A549 (cell line): ENCODE data around the gene AUTS2. TPM values are rescaled to one million over a fixed set of nuclear protein-coding genes. Genes with fewer than 3 reads are reported as not detected.

Experiments used
- ATAC-seq, 2 experiments: fragments of 200-7000 bp in 1 of 2; fragments of >200 bp in 1 of 2; cut with Nextera tagmentation in 1 of 2; cut with Tn5 transposase in 1 of 2; 3 replicates each; pipeline versions ENCODE4 v1.8.0 to v1.9.1; 2018 to 2020; ENCODE audit warnings: mild to moderate bottlenecking in 1 of 2, moderate library complexity in 1 of 2
- CTCF ChIA-PET: fragments of 300-600 bp; sonication (Branson Sonifier 250); formaldehyde crosslinking; extraction: SDS; loops from one replicate; lab custom pipeline; 2021; ENCODE audit warnings: antibody characterized with exemption, inconsistent platforms; lab: Yijun Ruan, JAX
- POLR2A ChIA-PET: fragments of 350-600 bp; formaldehyde crosslinking; extraction: SDS; loops from one replicate; lab custom pipeline; 2021; ENCODE audit warnings: antibody characterized with exemption, inconsistent platforms; lab: Yijun Ruan, JAX
- DNase-seq, 2 experiments: peaks; one replicate each; pipeline versions ENCODE4 v3.0.0 to v3.0.0-alpha.2; 2011 to 2016; ENCODE audit warnings: low read depth in 1 of 2, low spot score in 1 of 2
- FAIRE-seq: peaks from 2 replicates; lab custom pipeline; 2011; peaks lifted over from hg19 to GRCh38; lab: Jason Lieb, UNC
- H3K27ac ChIP-seq, 2 experiments: fragments of >200 bp; sonication (Bioruptor Twin); formaldehyde crosslinking; 3 replicates each; pipeline ENCODE4 v1.5.1; 2016 to 2017
- H3K4me1 ChIP-seq: fragments of >200 bp; sonication (Bioruptor Twin); formaldehyde crosslinking; 3 replicates; pipeline ENCODE4 v1.6.1; 2016
- H3K4me2 ChIP-seq: fragments of >200 bp; sonication (Bioruptor Twin); formaldehyde crosslinking; 3 replicates; pipeline ENCODE4 v1.6.1; 2016
- H3K4me3 ChIP-seq: fragments of >200 bp; sonication (Bioruptor Twin); formaldehyde crosslinking; 3 replicates; pipeline ENCODE4 v1.5.1; 2016
- H3K9me3 ChIP-seq: fragments of >200 bp; sonication (Bioruptor Twin); formaldehyde crosslinking; 3 replicates; pipeline ENCODE4 v1.6.1; 2016
- ATOH8 ChIP-seq: fragments of 250-450 bp; sonication (Bioruptor Pico); IDR thresholded peaks from 2 replicates; pipeline ENCODE4 v1.5.0; 2020; ENCODE audit warnings: low read depth, mild to moderate bottlenecking, moderate library complexity
- BHLHE40 ChIP-seq: IDR thresholded peaks from 2 replicates; pipeline ENCODE4 v1.6.1; 2012; ENCODE audit warnings: low read depth, low read length, inconsistent platforms
- CBX2 ChIP-seq: fragments of 200-600 bp; sonication (generic); IDR thresholded peaks from 2 replicates; pipeline ENCODE4 v1.6.1; 2016; ENCODE audit warnings: low read depth, mild to moderate bottlenecking, borderline replicate concordance
- CHD4 ChIP-seq: fragments of 200-600 bp; sonication (generic); IDR thresholded peaks from 2 replicates; pipeline ENCODE4 v1.6.1; 2016; ENCODE audit warnings: antibody characterized with exemption, mild to moderate bottlenecking, borderline replicate concordance
- HOXB5 ChIP-seq: fragments of 250-450 bp; sonication (Bioruptor Pico); IDR thresholded peaks from 2 replicates; pipeline ENCODE4 v1.5.0; 2020; ENCODE audit warnings: mild to moderate bottlenecking, moderate library complexity
- JUN ChIP-seq, 2 experiments: fragments of >200 bp; sonication (Bioruptor Twin); formaldehyde crosslinking; IDR thresholded peaks; 2 replicates in 1 of 2; 3 replicates in 1 of 2; pipeline ENCODE4 v1.6.1; 2016 to 2017
- KDM1A ChIP-seq: fragments of 200-600 bp; sonication (generic); IDR thresholded peaks from 2 replicates; pipeline ENCODE4 v1.6.1; 2016; ENCODE audit warnings: low read depth, mild to moderate bottlenecking
- MYC ChIP-seq: IDR thresholded peaks from 2 replicates; pipeline ENCODE4 v1.6.1; 2012; ENCODE audit warnings: mild to moderate bottlenecking, inconsistent platforms, low read length, improper control_type of control experiment, borderline replicate concordance
- NFE2L2 ChIP-seq: fragments of 150-350 bp; conservative IDR thresholded peaks from 2 replicates; pipeline ENCODE4 v1.6.1; 2014; ENCODE audit warnings: low read length
- POLR2A ChIP-seq: IDR thresholded peaks from 2 replicates; pipeline ENCODE4 v1.6.1; 2012; ENCODE audit warnings: mild to moderate bottlenecking, low read length
- POLR2AphosphoS2 ChIP-seq: conservative IDR thresholded peaks from 2 replicates; pipeline ENCODE4 v1.6.1; 2012; ENCODE audit warnings: low read length, improper control_type of control experiment, inconsistent platforms
- RARB ChIP-seq: fragments of 250-450 bp; sonication (Bioruptor Pico); IDR thresholded peaks from 2 replicates; pipeline ENCODE4 v1.8.0; 2021; ENCODE audit warnings: mild to moderate bottlenecking, moderate library complexity
- RFX5 ChIP-seq: fragments of 450-650 bp; IDR thresholded peaks from 2 replicates; pipeline ENCODE4 v1.7.1; 2014; ENCODE audit warnings: antibody characterized with exemption, mild to moderate bottlenecking, moderate library complexity
- RNF2 ChIP-seq: fragments of 200-600 bp; sonication (generic); IDR thresholded peaks from 2 replicates; pipeline ENCODE4 v1.6.1; 2016; ENCODE audit warnings: low read depth, mild to moderate bottlenecking, antibody characterized with exemption, moderate library complexity, borderline replicate concordance
- SREBF2 ChIP-seq: fragments of 450-650 bp; IDR thresholded peaks from 2 replicates; pipeline ENCODE4 v1.6.1; 2014; ENCODE audit warnings: mild to moderate bottlenecking, moderate library complexity
- TFCP2L1 ChIP-seq: fragments of 250-450 bp; sonication (Bioruptor Pico); IDR thresholded peaks from 2 replicates; pipeline ENCODE4 v1.5.0; 2021; ENCODE audit warnings: mild to moderate bottlenecking
- ZC3H11A ChIP-seq: fragments of 450-650 bp; IDR thresholded peaks from 2 replicates; pipeline ENCODE4 v1.6.1; 2014; ENCODE audit warnings: antibody characterized with exemption, mild to moderate bottlenecking
- WGBS: methylation state at CpG from one replicate; pipeline ENCODE4 v1.1.6; 2017; ENCODE audit errors: missing lambda C conversion rate; 5-methylcytosine and 5-hydroxymethylcytosine counted together
- polyA plus RNA-seq, 4 experiments: library from polyadenylated mRNA; depleted of rRNA in 3 of 4; stranded (reverse); fragments of >200 nt; fragmentation: RNase III in 1 of 4; extraction: RNeasy Plus Mini Kit Qiagen cat#74134 plus additional on column Dnase treatment in 1 of 4; gene quantifications; 2 replicates in 3 of 4; 3 replicates in 1 of 4; pipeline ENCODE4 v1.2.3, GENCODE V29; 2011 to 2017
- TF ChIP-seq, protein P1 (sequence below): IDR thresholded peaks from 2 replicates; pipeline ENCODE4 v1.6.1; 2012; ENCODE audit warnings: low read depth, borderline replicate concordance
- TF ChIP-seq, protein P2 (sequence below): fragments of >200 bp; sonication (Bioruptor Twin); formaldehyde crosslinking; IDR thresholded peaks from 3 replicates; pipeline ENCODE4 v1.5.1; 2016
- TF ChIP-seq, protein P3 (sequence below): fragments of 450-650 bp; IDR thresholded peaks from 2 replicates; pipeline ENCODE4 v1.6.1; 2014; ENCODE audit warnings: antibody characterized with exemption
- TF ChIP-seq, protein P4 (sequence below): fragments of 200-600 bp; sonication (generic); IDR thresholded peaks from 2 replicates; pipeline ENCODE4 v1.6.1; 2016; ENCODE audit warnings: antibody characterized with exemption, mild to moderate bottlenecking, moderate library complexity

AUTS2 gene
- polyA plus RNA-seq, 2 of the 4 experiments (the other 2 are of a cell fraction): 1.6 to 3.6 TPM

DNA sequence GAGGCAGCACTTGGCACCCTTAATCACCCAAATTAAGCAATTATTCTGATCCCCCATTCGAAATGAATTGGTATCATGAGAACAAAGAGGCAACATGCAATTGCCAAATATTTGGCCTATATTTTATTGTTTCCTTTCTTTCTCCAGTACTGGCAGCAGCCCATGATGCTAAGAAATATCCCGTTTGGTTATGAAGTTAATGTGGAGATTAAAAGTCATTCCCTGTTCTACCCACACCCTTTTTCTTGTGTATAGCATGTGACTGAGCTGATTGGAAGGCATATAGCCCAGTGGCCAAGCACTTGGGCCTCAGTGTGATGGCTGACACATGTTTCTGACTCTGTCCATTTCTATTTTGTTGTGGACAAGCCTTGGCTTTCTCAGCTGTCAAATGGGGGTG lies 841.4 kb downstream of the AUTS2 start:
- H3K4me3 ChIP-seq: no peak overlapping the region
- DNase-seq: no peak
- H3K9me3 ChIP-seq: no peaks in the 10 kb centered on the region
- FAIRE-seq: no peak
- POLR2A ChIA-PET: no interaction called here
- H3K4me2 ChIP-seq: no peak overlapping the region
- H3K27ac ChIP-seq: no peak overlapping the region
- TF ChIP-seq RNF2 (no peak), RARB (CRISPR knock-in tag) (no peak), BHLHE40 (no peak), CBX2 (no peak), CHD4 (no peak), KDM1A (no peak), NFE2L2 (no peak)
- TF ChIP-seq, protein P1, sequence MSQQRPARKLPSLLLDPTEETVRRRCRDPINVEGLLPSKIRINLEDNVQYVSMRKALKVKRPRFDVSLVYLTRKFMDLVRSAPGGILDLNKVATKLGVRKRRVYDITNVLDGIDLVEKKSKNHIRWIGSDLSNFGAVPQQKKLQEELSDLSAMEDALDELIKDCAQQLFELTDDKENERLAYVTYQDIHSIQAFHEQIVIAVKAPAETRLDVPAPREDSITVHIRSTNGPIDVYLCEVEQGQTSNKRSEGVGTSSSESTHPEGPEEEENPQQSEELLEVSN: no peak
- TF ChIP-seq, protein P2, sequence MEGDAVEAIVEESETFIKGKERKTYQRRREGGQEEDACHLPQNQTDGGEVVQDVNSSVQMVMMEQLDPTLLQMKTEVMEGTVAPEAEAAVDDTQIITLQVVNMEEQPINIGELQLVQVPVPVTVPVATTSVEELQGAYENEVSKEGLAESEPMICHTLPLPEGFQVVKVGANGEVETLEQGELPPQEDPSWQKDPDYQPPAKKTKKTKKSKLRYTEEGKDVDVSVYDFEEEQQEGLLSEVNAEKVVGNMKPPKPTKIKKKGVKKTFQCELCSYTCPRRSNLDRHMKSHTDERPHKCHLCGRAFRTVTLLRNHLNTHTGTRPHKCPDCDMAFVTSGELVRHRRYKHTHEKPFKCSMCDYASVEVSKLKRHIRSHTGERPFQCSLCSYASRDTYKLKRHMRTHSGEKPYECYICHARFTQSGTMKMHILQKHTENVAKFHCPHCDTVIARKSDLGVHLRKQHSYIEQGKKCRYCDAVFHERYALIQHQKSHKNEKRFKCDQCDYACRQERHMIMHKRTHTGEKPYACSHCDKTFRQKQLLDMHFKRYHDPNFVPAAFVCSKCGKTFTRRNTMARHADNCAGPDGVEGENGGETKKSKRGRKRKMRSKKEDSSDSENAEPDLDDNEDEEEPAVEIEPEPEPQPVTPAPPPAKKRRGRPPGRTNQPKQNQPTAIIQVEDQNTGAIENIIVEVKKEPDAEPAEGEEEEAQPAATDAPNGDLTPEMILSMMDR: no peak
- TF ChIP-seq, protein P3, sequence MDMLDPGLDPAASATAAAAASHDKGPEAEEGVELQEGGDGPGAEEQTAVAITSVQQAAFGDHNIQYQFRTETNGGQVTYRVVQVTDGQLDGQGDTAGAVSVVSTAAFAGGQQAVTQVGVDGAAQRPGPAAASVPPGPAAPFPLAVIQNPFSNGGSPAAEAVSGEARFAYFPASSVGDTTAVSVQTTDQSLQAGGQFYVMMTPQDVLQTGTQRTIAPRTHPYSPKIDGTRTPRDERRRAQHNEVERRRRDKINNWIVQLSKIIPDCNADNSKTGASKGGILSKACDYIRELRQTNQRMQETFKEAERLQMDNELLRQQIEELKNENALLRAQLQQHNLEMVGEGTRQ: no peak
- TF ChIP-seq, all 56 proteins: peak for 0
- 13% methylated on average over 2 of the region's 2 CpGs for WGBS
- no peak for ATAC-seq
- no peaks in the 10 kb centered on the region for H3K4me1 ChIP-seq
- CTCF ChIA-PET: no interaction called here

GRCh38 chr7:70446448-70447143 lies 848.3 kb downstream of the AUTS2 start:
- POLR2A ChIA-PET: no interaction called here
- Histone ChIP-seq H3K4me3 (no peak overlapping the region), H3K9me3 (no peaks in the 10 kb centered on the region), H3K4me2 (no peak overlapping the region), H3K4me1 (no peaks in the 10 kb centered on the region), H3K27ac (no peak overlapping the region)
- CTCF ChIA-PET: no interaction called here
- ATAC-seq: no peak
- 57% methylated on average over 10 of the region's 13 CpGs for WGBS
- TF ChIP-seq NFE2L2: no peak
- TF ChIP-seq MYC: no peak
- TF ChIP-seq RFX5: no peak
- no peak for TF ChIP-seq SREBF2
- DNase-seq: no peak
- no peak for FAIRE-seq

GRCh38 chr7:70448312-70448906 lies 850.1 kb downstream of the AUTS2 start:
- TF ChIP-seq POLR2AphosphoS2 (no peak), CBX2 (no peak)
- no peak for FAIRE-seq
- POLR2A ChIA-PET: no interaction called here
- Histone ChIP-seq H3K4me2 (no peak overlapping the region), H3K4me3 (no peak overlapping the region), H3K9me3 (no peaks in the 10 kb centered on the region), H3K4me1 (no peaks in the 10 kb centered on the region), H3K27ac (no peak overlapping the region)
- whole genome bisulfite sequencing: 16% methylated on average over 4 of the region's 4 CpGs
- DNase-seq: no peak
- CTCF ChIA-PET: interaction anchor here (0.7 kb wide), 1 partner anchor 1039 kb away, joined by 3 read pairs; no protein-coding TSS in a partner anchor
- ATAC-seq: no peak

GRCh38 chr7:70450731-70451130 lies 852.5 kb downstream of the AUTS2 start:
- DNase-seq (no peak), FAIRE-seq (no peak), ATAC-seq (no peak)
- CTCF ChIA-PET: no interaction called here
- Histone ChIP-seq H3K4me1 (no peaks in the 10 kb centered on the region), H3K4me3 (no peak overlapping the region), H3K27ac (no peak overlapping the region), H3K9me3 (no peaks in the 10 kb centered on the region), H3K4me2 (no peak overlapping the region)
- 10% methylated on average over 2 of the region's 2 CpGs for WGBS
- POLR2A ChIA-PET: no interaction called here
- TF ChIP-seq, protein P4, sequence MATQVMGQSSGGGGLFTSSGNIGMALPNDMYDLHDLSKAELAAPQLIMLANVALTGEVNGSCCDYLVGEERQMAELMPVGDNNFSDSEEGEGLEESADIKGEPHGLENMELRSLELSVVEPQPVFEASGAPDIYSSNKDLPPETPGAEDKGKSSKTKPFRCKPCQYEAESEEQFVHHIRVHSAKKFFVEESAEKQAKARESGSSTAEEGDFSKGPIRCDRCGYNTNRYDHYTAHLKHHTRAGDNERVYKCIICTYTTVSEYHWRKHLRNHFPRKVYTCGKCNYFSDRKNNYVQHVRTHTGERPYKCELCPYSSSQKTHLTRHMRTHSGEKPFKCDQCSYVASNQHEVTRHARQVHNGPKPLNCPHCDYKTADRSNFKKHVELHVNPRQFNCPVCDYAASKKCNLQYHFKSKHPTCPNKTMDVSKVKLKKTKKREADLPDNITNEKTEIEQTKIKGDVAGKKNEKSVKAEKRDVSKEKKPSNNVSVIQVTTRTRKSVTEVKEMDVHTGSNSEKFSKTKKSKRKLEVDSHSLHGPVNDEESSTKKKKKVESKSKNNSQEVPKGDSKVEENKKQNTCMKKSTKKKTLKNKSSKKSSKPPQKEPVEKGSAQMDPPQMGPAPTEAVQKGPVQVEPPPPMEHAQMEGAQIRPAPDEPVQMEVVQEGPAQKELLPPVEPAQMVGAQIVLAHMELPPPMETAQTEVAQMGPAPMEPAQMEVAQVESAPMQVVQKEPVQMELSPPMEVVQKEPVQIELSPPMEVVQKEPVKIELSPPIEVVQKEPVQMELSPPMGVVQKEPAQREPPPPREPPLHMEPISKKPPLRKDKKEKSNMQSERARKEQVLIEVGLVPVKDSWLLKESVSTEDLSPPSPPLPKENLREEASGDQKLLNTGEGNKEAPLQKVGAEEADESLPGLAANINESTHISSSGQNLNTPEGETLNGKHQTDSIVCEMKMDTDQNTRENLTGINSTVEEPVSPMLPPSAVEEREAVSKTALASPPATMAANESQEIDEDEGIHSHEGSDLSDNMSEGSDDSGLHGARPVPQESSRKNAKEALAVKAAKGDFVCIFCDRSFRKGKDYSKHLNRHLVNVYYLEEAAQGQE: no peak
- no peak for TF ChIP-seq POLR2A
- no peak for TF ChIP-seq HOXB5
- TF ChIP-seq RARB (CRISPR knock-in tag): no peak
- TF ChIP-seq TFCP2L1: no peak
- TF ChIP-seq KDM1A: no peak
- no peak for TF ChIP-seq JUN (IDR thresholded peaks at IDR 0.05)
- TF ChIP-seq ATOH8 (CRISPR knock-in tag): no peak
- no peak for TF ChIP-seq ZC3H11A
